HepG2 (cell line): ENCODE results near the gene PCNA. TPM values are rescaled to one million over a fixed set of nuclear protein-coding genes. Genes with fewer than 3 reads are reported as not detected.

Experiments
- GATA4 ChIP-seq: sonication (generic); IDR thresholded peaks from 2 replicates; pipeline ENCODE4 v1.6.1; 2016; ENCODE audit warnings: antibody characterized with exemption, low read depth, borderline replicate concordance
- GFI1 ChIP-seq: sonication (generic); formaldehyde crosslinking; IDR thresholded peaks from 2 replicates; pipeline ENCODE4 v1.5.0; 2020; ENCODE audit warnings: missing genetic modification reagents, mild to moderate bottlenecking, borderline replicate concordance
- IKZF4 ChIP-seq: sonication (generic); formaldehyde crosslinking; IDR thresholded peaks from 2 replicates; pipeline ENCODE4 v1.5.1; 2020; ENCODE audit warnings: borderline replicate concordance, mild to moderate bottlenecking, low read depth, missing genetic modification reagents; ENCODE audit errors: not compliant biosample characterization
- KLF6 ChIP-seq: IDR thresholded peaks from 2 replicates; pipeline ENCODE4 v1.8.0; 2016; ENCODE audit warnings: missing biosample characterization, missing genetic modification reagents
- KMT2B ChIP-seq: IDR thresholded peaks from 2 replicates; pipeline ENCODE4 v1.6.1; 2016; ENCODE audit warnings: missing genetic modification reagents, missing compliant biosample characterization
- NCOA2 ChIP-seq: sonication (generic); formaldehyde crosslinking; IDR thresholded peaks from 2 replicates; pipeline ENCODE4 v1.8.0; 2022; ENCODE audit warnings: inconsistent platforms
- NR2F6 ChIP-seq, 2 experiments: IDR thresholded peaks; 2 replicates each; pipeline ENCODE4 v1.6.1; 2016; ENCODE audit warnings: antibody characterized with exemption in 1 of 2, mild to moderate bottlenecking in 1 of 2
- NRL ChIP-seq: sonication (generic); formaldehyde crosslinking; IDR thresholded peaks from 2 replicates; pipeline ENCODE4 v1.5.0; 2020; ENCODE audit warnings: missing genetic modification reagents, mild to moderate bottlenecking, moderate library complexity, borderline replicate concordance
- PHF8 ChIP-seq: sonication (generic); formaldehyde crosslinking; IDR thresholded peaks from 2 replicates; pipeline ENCODE4 v1.5.0; 2020; ENCODE audit warnings: missing genetic modification reagents
- TBL1XR1 ChIP-seq: fragments of 150-350 bp; IDR thresholded peaks from 2 replicates; pipeline ENCODE4 v1.6.1; 2014; ENCODE audit warnings: borderline replicate concordance, low read length; ENCODE audit not compliant: partially characterized antibody
- ZKSCAN8 ChIP-seq: IDR thresholded peaks from 2 replicates; pipeline ENCODE4 v1.6.1; 2016; ENCODE audit warnings: borderline replicate concordance, missing genetic modification reagents, missing compliant biosample characterization
- ZNF256 ChIP-seq: sonication (generic); formaldehyde crosslinking; conservative IDR thresholded peaks from 2 replicates; pipeline ENCODE4 v1.4.0; 2020; ENCODE audit warnings: missing genetic modification reagents
- ZNF383 ChIP-seq: sonication (generic); formaldehyde crosslinking; IDR thresholded peaks from 2 replicates; pipeline ENCODE4 v1.4.0; 2020; ENCODE audit warnings: missing genetic modification reagents, mild to moderate bottlenecking, borderline replicate concordance
- ZNF446 ChIP-seq: sonication (generic); formaldehyde crosslinking; IDR thresholded peaks from 2 replicates; pipeline ENCODE4 v1.5.0; 2020; ENCODE audit warnings: mild to moderate bottlenecking, missing genetic modification reagents
- ZNF562 ChIP-seq: sonication (generic); formaldehyde crosslinking; IDR thresholded peaks from 2 replicates; pipeline ENCODE4 v1.8.0; 2022; ENCODE audit warnings: missing genetic modification reagents, borderline replicate concordance
- ZNF703 ChIP-seq: sonication (generic); formaldehyde crosslinking; IDR thresholded peaks from 2 replicates; pipeline ENCODE4 v1.5.1; 2020; ENCODE audit warnings: missing genetic modification reagents, mild to moderate bottlenecking, moderate library complexity, borderline replicate concordance
- polyA plus RNA-seq, 8 experiments: library from polyadenylated mRNA; depleted of rRNA in 3 of 8; stranded (reverse) in 7 of 8; unstranded in 1 of 8; fragments of >200 nt; fragmentation: Illumina TruSeq in 4 of 8; extraction: Trizol in 4 of 8; gene quantifications; 2 replicates each; pipeline versions ENCODE4 v1.2.1 to v1.2.3, GENCODE V29; 2011 to 2016; ENCODE audit warnings: low read depth in 4 of 8, missing spikeins in 1 of 8, mixed read lengths in 1 of 8; ENCODE audit not compliant: insufficient read depth in 1 of 8
- total RNA-seq, 5 experiments: library from RNA; depleted of rRNA; stranded (reverse); fragments of >200 nt; fragmentation: Illumina TruSeq; extraction: Trizol; gene quantifications; 2 replicates each; pipeline ENCODE4 v1.2.3, GENCODE V29; 2016; ENCODE audit warnings: low read depth in 1 of 5
- TF ChIP-seq, protein P1 (sequence below): sonication (generic); formaldehyde crosslinking; IDR thresholded peaks from 2 replicates; pipeline ENCODE4 v1.5.1; 2020; ENCODE audit warnings: mild to moderate bottlenecking, moderate library complexity, missing genetic modification reagents
- TF ChIP-seq, protein P2 (sequence below): sonication (generic); formaldehyde crosslinking; IDR thresholded peaks from 2 replicates; pipeline ENCODE4 v1.4.0; 2020; ENCODE audit warnings: missing genetic modification reagents
- TF ChIP-seq, protein P3 (sequence below): sonication (generic); formaldehyde crosslinking; IDR thresholded peaks from 2 replicates; pipeline ENCODE4 v1.4.0; 2020; ENCODE audit warnings: mild to moderate bottlenecking, missing genetic modification reagents
- TF ChIP-seq, protein P4 (sequence below): fragments of 450-650 bp; IDR thresholded peaks from 2 replicates; pipeline ENCODE4 v1.6.1; 2017
- TF ChIP-seq, protein P5 (sequence below): sonication (generic); formaldehyde crosslinking; IDR thresholded peaks from 2 replicates; pipeline ENCODE4 v1.5.1; 2020; ENCODE audit warnings: missing genetic modification reagents, mild to moderate bottlenecking, borderline replicate concordance

The PCNA gene
- total and polyA plus RNA-seq, 2 of the 13 experiments (the other 11 are each of a cell fraction or from before 2014, with no cell fraction given): 229 to 655 TPM

DNA sequence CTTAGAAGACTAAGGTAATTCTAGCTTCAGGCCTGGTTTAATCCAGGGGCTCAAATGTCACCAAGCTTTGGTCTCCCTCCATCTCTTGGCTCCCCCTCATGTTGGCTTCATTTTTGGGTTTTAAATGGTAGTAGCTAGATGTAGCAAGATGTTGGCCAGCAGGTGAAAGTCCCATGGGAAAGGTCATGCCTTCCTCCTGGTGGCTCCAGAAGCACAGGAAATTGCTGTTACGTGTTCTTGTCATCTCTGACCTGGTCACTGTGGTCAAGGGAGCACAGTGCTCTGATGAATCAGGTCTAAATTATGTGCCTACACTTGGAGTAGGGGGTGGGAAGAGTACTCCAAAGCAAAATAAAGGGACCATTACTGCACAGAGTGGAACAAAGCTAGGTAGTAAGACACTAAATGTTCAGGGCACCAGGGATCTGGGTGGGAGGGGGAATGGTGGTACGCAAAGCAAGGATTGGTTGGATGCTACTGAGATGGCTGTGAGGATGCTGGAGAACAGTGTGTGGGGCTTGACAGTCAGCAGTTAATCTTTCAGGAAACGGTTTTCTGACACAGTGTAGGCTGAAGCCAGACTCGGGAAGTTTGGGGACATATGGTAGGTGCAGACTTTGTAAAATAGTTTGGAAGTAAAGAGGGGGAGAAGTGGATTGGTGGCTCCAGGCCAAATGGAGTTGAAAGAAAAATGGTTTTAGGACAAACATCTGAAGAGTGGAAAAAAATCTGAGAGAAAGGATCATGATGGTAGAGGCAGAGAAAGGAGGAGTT, 37.1 kb upstream of the PCNA start (continued):
- TF ChIP-seq NRL (CRISPR knock-in tag) (no peak), ZNF562 (no peak), ZNF446 (CRISPR knock-in tag) (no peak), PHF8 (CRISPR knock-in tag) (no peak), GFI1 (no peak), ZNF383 (CRISPR knock-in tag) (no peak), KLF6 (CRISPR knock-in tag) (no peak), ZNF256 (no peak), NR2F6 (IDR thresholded peaks at IDR 0.05) (peak; percentile 87), NR2F6 (CRISPR knock-in tag; IDR thresholded peaks at IDR 0.05) (peak; percentile 96), GATA4 (no peak), IKZF4 (CRISPR knock-in tag) (no peak), NCOA2 (CRISPR knock-in tag) (0 out of 2 replicates have a peak, but pooled peaks have one; percentile 11), KMT2B (no peak), ZNF703 (CRISPR knock-in tag) (no peak), TBL1XR1 (no peak), ZKSCAN8 (CRISPR knock-in tag) (no peak)
- TF ChIP-seq, protein P1, sequence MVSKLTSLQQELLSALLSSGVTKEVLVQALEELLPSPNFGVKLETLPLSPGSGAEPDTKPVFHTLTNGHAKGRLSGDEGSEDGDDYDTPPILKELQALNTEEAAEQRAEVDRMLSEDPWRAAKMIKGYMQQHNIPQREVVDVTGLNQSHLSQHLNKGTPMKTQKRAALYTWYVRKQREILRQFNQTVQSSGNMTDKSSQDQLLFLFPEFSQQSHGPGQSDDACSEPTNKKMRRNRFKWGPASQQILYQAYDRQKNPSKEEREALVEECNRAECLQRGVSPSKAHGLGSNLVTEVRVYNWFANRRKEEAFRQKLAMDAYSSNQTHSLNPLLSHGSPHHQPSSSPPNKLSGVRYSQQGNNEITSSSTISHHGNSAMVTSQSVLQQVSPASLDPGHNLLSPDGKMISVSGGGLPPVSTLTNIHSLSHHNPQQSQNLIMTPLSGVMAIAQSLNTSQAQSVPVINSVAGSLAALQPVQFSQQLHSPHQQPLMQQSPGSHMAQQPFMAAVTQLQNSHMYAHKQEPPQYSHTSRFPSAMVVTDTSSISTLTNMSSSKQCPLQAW (CRISPR knock-in tag): peak; percentile 81; the same call in 1 of the 2 replicates
- TF ChIP-seq, protein P2, sequence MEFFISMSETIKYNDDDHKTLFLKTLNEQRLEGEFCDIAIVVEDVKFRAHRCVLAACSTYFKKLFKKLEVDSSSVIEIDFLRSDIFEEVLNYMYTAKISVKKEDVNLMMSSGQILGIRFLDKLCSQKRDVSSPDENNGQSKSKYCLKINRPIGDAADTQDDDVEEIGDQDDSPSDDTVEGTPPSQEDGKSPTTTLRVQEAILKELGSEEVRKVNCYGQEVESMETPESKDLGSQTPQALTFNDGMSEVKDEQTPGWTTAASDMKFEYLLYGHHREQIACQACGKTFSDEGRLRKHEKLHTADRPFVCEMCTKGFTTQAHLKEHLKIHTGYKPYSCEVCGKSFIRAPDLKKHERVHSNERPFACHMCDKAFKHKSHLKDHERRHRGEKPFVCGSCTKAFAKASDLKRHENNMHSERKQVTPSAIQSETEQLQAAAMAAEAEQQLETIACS (CRISPR knock-in tag): no peak
- TF ChIP-seq, protein P3, sequence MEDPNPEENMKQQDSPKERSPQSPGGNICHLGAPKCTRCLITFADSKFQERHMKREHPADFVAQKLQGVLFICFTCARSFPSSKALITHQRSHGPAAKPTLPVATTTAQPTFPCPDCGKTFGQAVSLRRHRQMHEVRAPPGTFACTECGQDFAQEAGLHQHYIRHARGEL (CRISPR knock-in tag): no peak
- TF ChIP-seq, protein P4, sequence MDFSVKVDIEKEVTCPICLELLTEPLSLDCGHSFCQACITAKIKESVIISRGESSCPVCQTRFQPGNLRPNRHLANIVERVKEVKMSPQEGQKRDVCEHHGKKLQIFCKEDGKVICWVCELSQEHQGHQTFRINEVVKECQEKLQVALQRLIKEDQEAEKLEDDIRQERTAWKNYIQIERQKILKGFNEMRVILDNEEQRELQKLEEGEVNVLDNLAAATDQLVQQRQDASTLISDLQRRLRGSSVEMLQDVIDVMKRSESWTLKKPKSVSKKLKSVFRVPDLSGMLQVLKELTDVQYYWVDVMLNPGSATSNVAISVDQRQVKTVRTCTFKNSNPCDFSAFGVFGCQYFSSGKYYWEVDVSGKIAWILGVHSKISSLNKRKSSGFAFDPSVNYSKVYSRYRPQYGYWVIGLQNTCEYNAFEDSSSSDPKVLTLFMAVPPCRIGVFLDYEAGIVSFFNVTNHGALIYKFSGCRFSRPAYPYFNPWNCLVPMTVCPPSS: no peak
- TF ChIP-seq, protein P5, sequence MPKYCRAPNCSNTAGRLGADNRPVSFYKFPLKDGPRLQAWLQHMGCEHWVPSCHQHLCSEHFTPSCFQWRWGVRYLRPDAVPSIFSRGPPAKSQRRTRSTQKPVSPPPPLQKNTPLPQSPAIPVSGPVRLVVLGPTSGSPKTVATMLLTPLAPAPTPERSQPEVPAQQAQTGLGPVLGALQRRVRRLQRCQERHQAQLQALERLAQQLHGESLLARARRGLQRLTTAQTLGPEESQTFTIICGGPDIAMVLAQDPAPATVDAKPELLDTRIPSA (CRISPR knock-in tag): no peak
